Mammary epithelial cell (primary cell): ENCODE results near the gene TUBGCP2.

Source experiments
- EZH2 ChIP-seq: IDR thresholded peaks from 2 replicates; pipeline ENCODE4 v1.6.1; 2012; ENCODE audit warnings: low read length, inconsistent platforms, borderline replicate concordance
- TF ChIP-seq, protein P1 (sequence below), 2 donors: IDR thresholded peaks in 1 of 2; conservative IDR thresholded peaks in 1 of 2; 2 replicates each; pipeline ENCODE4 v1.5.1; 2011 to 2012; ENCODE audit warnings: inconsistent platforms in 2 of 2, low read length in 2 of 2, mild to moderate bottlenecking in 2 of 2, control low read depth in 1 of 2, low read depth in 1 of 2; ENCODE audit not compliant: insufficient read depth in 1 of 2; ENCODE audit errors: extremely low read depth in 1 of 2

- TF ChIP-seq, protein P1, sequence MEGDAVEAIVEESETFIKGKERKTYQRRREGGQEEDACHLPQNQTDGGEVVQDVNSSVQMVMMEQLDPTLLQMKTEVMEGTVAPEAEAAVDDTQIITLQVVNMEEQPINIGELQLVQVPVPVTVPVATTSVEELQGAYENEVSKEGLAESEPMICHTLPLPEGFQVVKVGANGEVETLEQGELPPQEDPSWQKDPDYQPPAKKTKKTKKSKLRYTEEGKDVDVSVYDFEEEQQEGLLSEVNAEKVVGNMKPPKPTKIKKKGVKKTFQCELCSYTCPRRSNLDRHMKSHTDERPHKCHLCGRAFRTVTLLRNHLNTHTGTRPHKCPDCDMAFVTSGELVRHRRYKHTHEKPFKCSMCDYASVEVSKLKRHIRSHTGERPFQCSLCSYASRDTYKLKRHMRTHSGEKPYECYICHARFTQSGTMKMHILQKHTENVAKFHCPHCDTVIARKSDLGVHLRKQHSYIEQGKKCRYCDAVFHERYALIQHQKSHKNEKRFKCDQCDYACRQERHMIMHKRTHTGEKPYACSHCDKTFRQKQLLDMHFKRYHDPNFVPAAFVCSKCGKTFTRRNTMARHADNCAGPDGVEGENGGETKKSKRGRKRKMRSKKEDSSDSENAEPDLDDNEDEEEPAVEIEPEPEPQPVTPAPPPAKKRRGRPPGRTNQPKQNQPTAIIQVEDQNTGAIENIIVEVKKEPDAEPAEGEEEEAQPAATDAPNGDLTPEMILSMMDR (conservative IDR thresholded peaks at IDR 0.05 in 1 of 2, IDR thresholded peaks at IDR 0.05 in 1 of 2; ENCODE audit: extremely low read depth in 1 of 2, insufficient read depth in 1 of 2, low read depth in 1 of 2, low read length in 2 of 2) = no peak
- no peak for TF ChIP-seq EZH2
Measured at GRCh38 chr10:133351408-133352318, 43.0 kb upstream of the TUBGCP2 start.
